IMR-90 (cell line): ENCODE results near the gene FAHD2A.

Source experiments
- CTCF ChIP-seq: conservative IDR thresholded peaks from 2 replicates; pipeline ENCODE4 v1.5.1; 2012; ENCODE audit warnings: mild to moderate bottlenecking, low read depth, low read length, improper control_type of control experiment
- POLR2A ChIP-seq: IDR thresholded peaks from 2 replicates; pipeline ENCODE4 v1.6.1; 2012; ENCODE audit warnings: mild to moderate bottlenecking, low read depth, low read length

GRCh38 chr2:95382192-95382591, 20.3 kb upstream of the FAHD2A start:
- TF ChIP-seq CTCF, result no peak
- TF ChIP-seq POLR2A, result no peak
